ENCODE data around the gene TPCN1.
A peak's percentile ranks its signal among the peaks of the same experiment; 100 is the strongest.

GRCh38 chr12:113334786-113335539 lies 113.7 kb downstream of the TPCN1 start, which contains the start of gene SLC8B1:
- TF ChIP-seq CTCF (IDR thresholded peaks at IDR 0.05; ENCODE audit: control extremely low read depth in 1 of 3, insufficient read depth in 1 of 3, low read depth in 1 of 3, low read length in 3 of 3): no peak
- no peak for TF ChIP-seq EZH2 (IDR thresholded peaks at IDR 0.05; ENCODE audit: low read depth, low read length, severe bottlenecking)
- TF ChIP-seq SP1 (IDR thresholded peaks at IDR 0.05; ENCODE audit: low read depth, low read length): peak; percentile 72; the same call in 1 of the 2 replicates
- TF ChIP-seq POLR2AphosphoS5 (IDR thresholded peaks at IDR 0.05; ENCODE audit: low read depth, low read length): peak; percentile 65
- TF ChIP-seq POLR2A (IDR thresholded peaks at IDR 0.05; ENCODE audit: control extremely low read depth in 1 of 2, low read depth in 2 of 2, low read length in 2 of 2): peak in 1 of 2 experiments; percentile 87; a peak in 2 of 3 replicates
- TF ChIP-seq RAD21 (IDR thresholded peaks at IDR 0.05 in 1 of 2, conservative IDR thresholded peaks at IDR 0.05 in 1 of 2; ENCODE audit: low read depth in 2 of 2, low read length in 2 of 2): 0 out of 4 replicates have a peak, but pooled peaks of 1 of the 2 experiments have one; percentile 0
- no peak for TF ChIP-seq NRF1 (IDR thresholded peaks at IDR 0.05; ENCODE audit: low read depth, low read length)
- TF ChIP-seq TAF1 (IDR thresholded peaks at IDR 0.05; ENCODE audit: low read depth, low read length): peak; percentile 82
- no peak for TF ChIP-seq BRCA1 (IDR thresholded peaks at IDR 0.05; ENCODE audit: low read depth, low read length)
- no peak for TF ChIP-seq GABPA (IDR thresholded peaks at IDR 0.05; ENCODE audit: borderline replicate concordance, insufficient read depth, low read length)

Measured in H1 (cell line).